Stimulated activated CD8-positive, alpha-beta memory T cell treated with anti-CD3 and anti-CD28 coated beads, Interleukin-15, amount 100 ng/mL, for 1 hour (primary cell): ENCODE data around the gene ZNF292.
A peak's percentile ranks its signal among the peaks of the same experiment; 100 is the strongest.
"Not testable (repeated sequence)": the region's sequence is repeated elsewhere in the genome, so short reads cannot be mapped to it uniquely, and the experiment has no call there.

Experiments
- DNase-seq: peaks from one replicate; pipeline ENCODE4 v3.0.0-alpha.2; 2020; ENCODE audit warnings: low read depth

The ZNF292 gene

DNA sequence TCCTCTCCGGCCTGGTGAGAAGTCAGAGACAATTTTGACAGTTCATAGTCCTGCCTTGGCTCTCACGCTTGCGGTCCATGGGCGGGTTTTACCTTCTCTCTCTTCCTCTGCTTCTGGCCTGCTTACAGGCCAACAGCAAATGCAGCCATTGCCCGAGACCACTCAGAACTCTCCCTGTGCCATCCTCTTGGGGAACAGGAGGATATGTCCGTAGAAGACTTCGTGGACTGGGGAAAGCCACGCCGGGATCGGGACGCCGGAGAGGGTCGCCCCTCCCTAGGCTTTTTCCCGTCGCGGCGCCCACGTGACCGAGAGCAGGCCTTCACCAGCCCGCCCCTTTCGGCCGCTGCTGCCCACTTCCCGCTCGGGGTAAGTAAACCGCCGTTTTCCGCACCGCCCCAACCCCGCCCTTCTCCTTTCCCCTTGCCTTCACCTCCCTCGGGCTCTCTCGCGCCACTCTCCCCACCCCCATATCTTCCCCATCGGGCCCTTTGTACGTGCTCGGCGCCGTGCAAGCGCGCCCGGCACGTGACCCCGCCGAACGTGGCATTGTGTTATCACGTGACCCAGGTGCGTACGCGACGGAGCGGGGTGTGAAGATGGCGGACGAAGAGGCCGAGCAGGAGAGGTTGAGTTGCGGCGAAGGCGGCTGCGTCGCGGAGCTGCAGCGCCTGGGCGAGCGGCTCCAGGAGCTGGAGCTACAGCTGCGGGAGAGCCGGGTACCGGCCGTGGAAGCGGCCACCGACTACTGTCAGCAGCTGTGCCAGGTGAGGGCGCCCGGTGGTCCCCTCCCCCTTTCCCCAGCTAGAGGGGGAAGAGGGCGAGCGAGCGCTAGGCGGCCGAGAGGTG lies at the start of gene ZNF292:
Gene ZNF292 (plus strand): TSS at position 573 of the 849 bp plus-strand sequence. CDS start 27 bp downstream, at position 600.
- DNase-seq, result peak; percentile 86

DNA sequence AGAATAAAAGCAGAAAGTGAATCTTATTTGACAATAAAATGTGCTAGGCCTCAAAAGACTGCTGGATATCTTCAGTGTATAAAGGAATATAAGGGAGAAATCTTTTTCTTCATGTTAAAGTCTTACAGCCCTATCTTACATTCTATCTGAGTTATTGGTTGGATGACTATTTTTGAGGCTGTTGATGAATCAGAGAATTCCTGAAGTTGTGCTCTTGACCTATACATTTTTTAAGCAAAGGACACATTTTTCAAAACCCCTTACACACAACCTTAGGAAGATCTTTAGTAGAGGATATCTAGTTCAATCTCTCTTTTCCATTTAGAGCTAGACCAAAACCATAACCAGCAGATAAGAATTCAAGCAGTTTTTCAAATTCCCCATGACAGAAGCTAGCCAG lies 49.5 kb upstream of the ZNF292 start:
- no peak for DNase-seq

DNA sequence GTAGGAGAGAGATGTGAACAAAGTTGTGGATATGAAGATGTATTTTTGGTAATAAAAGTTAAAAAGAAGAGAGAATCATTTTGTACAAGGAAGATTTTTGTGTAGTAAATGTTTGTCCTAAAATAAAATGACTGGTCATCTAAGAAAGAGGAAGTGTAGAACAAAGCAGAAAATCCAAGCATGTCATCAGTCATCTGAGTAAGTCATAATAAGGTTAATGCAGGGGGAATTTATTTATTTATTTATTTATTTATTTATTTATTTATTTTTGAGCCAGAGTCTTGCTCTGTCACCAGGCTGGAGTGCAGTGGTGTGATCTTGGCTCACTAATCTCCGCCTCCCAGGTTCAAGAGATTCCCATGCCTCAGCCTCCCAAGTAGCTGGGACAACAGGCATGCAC lies 44.7 kb upstream of the ZNF292 start:
- DNase-seq, result no peak

DNA sequence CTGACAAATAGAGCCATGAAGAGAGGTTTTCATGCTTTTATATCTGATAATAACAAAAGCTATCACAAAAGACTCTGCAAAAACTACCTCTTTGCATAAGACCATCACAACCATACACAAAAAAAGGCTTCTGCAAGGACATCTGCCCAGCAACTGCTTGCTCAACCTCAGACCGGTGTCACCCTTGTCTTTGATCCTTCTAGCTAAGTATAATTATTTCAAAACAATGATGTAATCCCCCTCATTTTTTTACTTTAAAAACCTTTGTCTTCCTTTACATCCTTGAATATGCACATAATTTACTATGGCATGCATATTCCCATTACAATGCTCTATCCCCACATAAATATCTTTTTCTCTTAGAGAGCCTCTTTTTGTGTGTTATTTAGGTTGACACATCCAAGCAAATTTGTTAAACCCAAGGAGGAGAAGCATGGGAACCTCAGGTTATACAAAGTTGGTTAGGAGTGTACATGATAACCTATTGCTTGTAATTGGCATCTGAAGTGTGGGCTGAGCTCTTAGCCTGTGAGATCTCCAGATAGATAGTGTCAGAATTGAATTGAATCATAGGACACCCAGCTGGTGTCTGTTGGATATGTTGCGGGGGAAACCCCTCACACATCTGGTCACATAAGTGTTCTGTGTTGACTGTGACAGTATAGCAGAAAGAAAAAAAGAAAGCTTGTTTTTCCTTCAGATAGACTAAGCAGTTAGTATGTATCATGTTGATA lies 39.8 kb upstream of the ZNF292 start:
- no peak for DNase-seq

DNA sequence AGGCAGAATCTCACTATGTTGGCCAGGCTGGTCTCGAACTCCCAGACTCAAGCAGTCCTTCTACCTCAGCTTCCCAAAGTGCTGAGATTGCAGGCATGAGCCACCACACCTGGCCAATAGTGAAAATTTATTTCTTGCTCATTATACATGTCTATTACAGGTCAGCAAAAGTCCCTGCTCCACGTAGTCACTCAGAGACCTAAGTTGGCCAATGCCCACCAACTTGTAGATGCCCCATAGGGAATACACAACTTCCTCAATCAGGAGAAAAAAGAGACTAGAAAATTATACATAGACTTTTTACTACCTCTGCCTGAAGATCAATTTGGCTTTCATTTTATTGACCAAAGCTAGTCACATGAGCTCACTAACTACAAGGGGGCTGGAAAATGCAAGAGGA lies 38.4 kb upstream of the ZNF292 start:
- no peak for DNase-seq

DNA sequence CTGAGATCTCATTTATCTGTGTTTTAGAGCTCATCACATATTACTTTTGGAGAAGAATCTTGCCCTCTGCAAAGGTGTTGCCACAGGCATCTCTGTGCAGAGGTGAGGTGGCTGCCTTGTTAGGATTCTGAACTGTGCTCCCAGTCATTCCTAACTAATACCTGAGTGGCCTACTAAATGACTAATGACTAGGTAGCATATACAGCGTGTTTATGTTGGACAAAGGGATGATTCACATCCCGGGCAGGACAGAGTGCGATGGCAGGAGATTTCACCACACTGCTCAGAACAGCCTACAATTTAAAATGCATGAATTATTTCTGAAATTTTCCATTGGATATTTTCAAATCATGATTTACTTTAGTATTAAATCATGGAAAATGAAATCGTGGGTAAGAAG lies 37.3 kb upstream of the ZNF292 start:
- DNase-seq, result no peak

DNA sequence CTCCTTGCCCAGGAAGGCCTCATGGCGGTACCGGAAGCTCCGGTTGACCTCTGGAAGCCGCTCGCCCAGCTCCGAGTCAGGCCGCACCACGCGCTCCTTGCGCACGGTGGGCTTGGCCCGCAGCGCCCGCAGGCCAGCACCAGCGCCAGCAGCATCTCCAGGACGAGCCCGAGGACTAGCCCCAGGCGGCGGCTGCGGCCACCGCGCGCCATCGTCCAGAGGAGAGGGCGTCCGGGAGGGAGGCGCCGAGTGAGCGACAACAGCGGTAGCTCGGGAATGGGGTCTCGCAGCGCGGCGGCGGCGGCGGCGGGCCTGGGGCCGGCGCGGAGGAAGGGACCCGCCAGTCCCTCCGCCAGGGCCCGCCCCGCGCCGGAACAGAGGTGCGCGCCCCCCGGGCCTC lies 32.9 kb upstream of the ZNF292 start:
- DNase-seq, result no peak

DNA sequence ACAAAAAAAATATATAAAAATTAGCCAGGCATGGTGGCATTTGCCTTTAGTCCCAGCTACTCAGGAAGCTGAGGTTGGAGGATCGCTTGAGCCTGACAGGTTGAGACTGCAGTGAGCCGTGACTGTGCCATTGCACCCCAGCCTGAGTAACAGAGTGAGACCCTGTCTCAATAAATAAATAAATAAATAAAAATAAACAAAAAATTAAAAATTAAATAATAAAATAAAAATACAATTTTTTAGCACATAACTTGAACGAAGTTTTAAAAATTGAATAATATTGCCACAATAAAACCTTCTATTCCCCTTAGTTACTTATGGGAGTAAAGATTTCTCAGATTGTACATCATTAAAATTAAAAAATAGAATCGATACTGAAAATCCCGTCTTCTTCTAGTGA lies 31.3 kb upstream of the ZNF292 start:
- no peak for DNase-seq

DNA sequence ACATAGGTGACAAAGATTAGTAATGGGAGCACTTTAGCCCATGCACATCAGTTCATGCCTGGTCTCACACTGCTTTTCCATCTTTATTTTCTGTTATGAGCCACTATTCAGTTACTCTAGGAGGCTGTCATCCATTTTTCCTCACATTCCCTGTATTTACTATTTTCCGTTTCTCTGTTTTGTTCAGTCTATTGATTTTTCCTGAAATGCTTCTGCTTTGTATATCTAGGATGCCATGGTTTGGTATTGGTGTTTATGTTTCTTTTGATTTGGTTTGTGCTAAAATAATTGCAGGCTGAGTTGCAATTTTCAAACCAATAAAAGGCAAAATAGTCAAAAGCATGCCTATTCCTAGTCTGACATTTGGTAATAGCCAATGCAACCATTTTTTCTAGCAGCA lies 28.9 kb upstream of the ZNF292 start:
- no peak for DNase-seq

DNA sequence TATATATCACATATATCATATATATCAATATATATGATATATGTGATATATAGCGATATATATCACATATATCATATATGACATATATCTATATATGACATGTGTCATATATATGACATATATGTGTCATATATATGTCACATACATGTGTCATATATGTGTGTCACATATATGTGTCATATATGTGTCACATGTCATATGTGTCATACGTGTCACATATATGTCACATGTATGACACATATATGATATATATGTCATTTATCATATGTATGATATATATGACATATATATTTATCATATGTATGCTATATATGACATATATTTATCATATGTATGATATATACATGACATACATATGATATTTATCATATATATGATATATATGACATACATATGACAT lies 27.6 kb upstream of the ZNF292 start:
- no peak for DNase-seq

DNA sequence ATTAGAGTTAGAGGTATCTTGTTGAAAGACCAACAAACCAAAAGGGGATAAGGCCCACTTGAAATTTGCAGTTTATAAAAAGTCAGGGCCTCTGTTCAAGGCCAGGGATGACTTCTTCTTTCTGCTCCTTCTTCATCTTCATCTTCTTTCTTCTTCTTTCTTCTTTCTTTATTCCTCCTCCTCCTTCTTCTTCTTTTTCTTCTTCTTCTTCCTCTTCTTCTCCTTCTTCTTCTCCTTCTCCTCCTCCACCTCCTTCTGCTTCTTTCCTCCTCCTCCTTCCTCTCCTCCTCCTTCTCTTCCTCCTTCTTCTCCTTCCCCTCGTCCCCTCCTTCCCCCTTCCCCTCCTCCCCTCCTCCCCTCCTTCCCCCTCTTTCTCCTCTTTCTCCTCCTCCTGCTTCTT lies 18.4 kb upstream of the ZNF292 start:
- no peak for DNase-seq

DNA sequence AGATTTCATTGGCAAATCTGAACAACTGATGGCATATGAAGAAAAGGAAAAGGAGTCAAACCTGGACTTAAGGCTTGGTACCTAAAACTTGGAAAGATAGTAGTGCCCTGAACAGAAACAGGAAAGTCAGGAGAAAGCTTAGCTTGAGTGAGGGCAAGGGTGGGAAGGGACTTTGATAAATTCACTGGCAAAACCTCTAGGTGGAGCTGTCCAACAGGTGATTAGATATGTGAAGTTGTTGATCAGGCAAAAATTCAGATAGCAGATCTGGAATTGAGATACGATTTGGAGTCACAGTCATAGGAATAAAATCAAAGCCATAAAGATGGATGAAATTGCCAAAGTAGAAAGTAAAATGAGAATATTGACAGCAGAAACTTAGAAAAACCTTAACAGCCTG lies 16.1 kb upstream of the ZNF292 start:
- DNase-seq, result peak; percentile 10

DNA sequence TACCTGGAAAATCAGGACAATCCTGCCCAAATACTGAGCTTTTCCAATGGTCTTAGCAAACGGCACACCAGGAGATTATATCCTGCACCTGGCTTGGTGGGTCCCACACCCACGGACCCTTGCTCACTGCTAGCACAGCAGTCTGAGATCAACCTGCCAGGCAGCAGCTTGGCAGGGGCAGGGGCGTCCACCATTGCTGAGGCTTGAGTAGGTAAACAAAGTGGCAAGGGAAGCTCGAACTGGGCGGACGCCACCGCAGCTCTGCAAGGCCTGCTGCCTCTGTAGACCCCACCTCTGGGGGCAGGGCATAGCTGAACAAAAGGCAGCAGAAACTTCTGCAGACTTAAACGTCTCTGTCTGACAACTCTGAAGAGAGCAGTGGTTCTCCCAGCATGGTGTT lies 15.4 kb upstream of the ZNF292 start:
- DNase-seq, result not testable (repeated sequence)

DNA sequence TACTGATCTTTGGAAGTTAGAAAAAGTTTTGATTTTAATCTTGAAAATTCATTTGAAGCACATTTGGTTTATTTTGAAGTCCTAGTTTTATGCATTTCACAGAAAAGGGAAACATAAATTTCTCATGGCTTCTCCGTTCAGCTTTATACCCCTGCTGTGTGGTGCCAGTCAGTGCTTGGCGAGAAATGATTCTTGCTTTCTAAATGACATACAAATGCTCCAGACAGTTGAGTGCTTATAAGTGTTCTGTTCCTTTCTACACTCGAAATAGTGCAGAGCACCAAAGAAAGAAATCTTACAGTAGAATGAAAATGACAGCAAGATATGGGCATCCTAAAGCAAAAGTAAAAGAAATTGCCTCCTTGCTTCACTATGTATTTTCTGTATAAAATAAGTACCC lies 9.0 kb upstream of the ZNF292 start:
- no peak for DNase-seq

DNA sequence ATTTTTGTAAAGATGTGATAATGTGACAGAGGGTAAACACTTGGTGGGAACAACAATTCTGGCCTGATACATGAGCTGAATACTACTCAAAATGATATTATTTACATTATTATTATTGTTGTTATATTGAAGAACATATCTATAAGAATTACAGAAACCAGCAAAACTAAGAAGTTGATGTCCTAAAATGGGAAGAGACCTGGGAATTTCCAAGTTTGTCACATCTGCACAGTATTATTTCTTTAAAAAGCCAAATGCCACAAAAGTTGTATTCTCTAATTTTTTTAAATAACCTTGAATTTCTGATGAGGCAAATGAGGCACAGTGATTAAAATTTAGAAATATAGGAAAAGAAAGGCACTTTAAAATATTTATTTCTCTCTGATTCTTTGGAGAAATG lies 5.0 kb upstream of the ZNF292 start:
- DNase-seq, result no peak

DNA sequence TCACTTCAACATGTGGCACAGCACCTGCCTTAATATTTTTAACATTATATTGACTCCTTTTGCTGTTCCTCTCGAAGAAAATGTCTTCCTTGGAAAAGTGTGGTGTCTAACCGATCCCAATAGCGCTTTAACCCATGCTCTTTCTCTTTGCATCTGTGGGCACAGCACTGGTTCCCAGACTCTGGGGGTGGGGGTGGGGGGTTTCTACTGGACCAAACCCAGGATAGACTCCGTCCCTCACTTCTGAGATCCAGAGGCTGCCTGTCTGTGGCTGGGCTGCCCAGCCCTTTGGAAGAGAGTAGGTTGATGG lies 3.9 kb upstream of the ZNF292 start:
- DNase-seq, result no peak

DNA sequence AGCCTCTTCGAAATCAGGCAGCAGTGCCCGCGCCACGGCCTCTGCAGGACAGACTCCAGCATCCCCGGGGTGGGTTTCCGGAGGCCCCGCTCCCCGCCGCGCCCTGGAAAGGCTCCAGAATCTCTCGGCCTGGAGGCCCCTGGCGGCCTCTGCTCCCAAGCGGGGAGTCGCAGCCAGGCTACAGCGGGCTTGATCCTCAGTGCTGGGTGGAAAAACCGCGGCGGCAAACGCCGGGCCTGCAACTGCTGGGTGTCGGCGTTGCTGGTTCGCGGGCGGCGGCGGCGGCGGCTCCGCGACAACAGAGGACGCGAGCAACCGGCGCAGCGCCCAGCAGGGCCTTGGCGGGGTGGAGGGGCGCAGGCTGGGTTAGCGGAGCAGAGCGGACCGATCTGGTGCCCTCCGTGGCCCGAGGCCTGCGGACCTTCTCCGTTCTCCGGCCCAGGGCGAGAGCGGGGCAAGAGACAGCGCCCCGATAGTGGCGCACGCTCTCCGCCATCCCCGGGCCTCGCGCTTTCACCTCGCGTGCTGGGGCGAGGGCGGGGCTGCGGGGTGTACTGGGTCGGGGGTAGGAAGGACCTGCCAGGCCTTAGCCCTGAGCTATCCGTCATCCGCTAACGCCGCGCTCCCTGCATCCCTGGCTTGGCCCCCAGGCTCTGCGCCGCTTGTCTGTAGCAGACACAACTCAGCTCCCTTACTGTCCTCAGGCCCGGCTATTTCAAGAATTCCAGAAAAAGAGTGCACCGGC lies 3.4 kb upstream of the ZNF292 start:
- DNase-seq, result peak; percentile 35

DNA sequence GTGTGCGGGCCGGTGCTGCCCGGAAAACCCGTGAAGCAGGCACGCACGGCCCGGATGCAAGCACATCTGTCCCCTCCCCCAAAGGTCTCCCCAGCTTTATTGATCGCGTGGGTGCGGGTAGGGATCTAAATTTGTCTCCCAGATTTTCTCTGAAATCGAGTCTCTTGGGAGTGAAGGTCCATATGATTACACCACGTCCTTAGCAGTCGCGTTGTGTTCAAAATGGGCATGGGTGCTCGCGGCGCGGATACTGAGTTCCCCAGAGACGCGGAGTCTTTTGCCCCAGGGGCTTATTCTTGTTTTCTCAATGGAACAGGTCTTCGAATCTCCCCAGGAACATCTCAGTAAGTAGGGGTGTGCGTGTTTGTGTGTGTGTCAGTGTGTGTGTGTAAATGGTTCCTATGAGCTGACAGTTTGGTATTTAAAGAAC lies 2.8 kb upstream of the ZNF292 start:
- no peak for DNase-seq

DNA sequence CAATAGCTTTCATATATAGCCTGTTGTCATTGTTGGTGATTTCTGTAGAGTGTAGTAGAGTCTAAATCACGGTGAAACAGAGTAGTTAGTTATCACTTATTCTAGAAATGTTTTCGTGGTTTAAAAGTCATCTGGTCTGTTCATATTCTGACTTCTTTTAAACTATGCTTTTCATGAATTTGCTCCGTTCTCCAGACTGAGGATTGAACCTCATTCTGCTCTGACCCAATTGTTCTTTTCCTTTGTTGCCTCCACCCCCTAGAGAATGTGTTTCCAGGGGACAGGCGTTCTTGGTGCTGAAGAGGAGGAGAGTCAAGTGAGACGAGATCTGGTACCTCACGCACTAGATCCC lies 748 bp upstream of the ZNF292 start:
- no peak for DNase-seq

DNA sequence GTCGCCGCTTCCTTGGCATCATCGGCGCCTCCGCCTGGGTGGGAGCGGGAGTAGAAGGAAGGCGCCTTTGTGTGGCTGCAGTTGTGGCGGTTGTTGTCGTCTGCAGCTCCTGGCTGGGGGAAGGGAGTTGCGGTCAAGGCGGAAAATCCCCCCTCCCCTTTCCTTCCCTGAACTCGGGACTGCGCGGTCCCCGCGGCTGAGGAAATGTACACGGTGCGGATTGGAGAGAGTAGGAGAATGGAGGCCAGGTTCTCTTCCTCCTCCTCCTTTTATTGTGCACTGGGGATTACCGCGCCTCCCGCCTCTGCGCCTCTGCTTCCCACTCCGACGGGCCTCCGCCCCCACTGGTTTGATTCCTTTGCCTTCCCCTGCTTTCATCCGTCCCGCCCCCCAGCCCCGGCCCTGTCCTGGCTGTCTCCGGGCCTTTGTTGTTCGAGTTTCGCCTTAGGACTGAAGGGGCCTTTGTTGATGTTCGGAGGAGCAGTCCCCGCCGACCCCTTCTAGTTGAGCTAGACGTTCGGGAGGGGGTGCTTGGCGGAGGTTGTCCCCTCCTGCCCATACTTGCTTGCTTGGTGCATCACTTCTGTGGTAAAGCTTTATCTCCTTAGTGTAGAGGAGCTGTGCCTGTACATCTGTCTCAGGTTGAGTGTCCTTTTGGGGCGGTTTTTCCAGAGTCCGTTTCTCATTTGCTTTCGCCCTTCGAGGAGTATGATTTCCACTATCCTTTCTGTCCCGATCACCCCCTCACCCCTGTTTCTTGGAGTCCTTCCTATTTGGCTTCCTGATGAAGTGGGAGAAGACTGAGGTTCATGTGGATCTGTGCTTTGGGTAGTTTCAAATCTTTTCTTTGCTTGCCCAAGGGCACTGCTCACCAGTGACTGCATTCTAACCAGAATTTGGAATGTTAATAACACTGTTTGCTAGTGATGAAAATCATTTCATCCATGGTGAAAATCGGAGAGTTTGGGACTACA lies 764 bp downstream of the ZNF292 start:
- DNase-seq, result peak; percentile 9

DNA sequence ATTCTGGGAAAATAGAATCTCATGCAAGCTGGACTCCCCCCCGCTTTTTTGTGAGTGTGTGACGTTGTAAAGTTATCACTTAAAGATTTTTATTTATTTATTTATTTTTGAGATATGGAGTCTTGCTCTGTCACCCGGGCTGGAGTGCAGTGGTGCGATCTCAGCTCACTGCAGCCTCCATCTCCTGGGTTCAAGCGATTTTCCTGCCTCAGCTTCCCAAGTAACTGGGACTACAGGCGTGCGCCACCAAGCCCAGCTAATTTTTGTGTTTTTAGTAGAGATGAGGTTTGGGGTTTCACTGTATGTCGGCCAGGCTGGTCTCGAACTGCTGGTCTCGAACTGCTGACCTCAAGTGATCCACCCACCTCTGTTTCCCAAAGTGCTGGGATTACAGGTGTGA lies 2.2 kb downstream of the ZNF292 start:
- DNase-seq, result not testable (repeated sequence)

DNA sequence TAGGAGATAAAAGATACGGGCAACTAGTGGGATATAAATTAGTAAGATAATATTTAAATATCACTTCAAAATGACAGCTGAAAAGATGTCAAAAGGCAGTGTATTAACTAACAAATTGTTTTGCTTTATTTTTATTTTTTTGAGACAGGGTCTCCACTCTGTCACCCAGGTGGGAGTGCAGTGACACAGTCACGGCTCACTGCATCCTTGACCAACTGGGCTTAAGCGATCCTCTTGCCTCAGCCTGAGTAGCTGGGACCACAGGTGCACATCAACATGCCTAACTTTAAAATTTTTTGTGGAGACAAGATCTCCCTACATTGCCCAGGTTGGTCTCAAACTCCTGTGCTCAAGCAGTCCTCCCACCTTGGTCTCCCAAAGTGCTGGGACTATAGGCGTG lies 5.9 kb downstream of the ZNF292 start:
- DNase-seq, result no peak
